Measurements from ENCODE around the gene FIBP. TPM values are rescaled to one million over a fixed set of nuclear protein-coding genes. Genes with fewer than 3 reads are reported as not detected.

Gene FIBP
- total and polyA plus RNA-seq, 12 donors = 57.9 to 183 (median 72.4) TPM

DNA sequence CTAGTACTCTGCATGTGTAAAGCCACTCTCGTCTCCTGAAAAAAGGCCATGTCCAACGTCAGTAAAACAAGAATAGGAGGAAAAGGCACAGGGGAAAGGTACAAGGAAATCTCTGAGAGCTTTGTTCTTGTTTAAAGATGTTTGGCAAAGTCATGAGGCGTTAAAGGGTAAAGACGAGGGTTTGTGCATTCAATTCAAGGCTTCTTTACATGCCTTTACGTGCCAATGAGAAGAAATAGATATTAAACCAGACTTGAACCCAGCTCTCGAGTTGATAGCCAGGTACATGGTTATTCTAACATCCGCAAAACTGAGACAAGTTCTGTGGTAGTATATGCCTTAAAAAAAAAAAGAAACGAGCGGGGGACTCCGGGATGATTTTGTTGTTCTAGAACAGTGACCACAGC, 29.6 kb downstream of the FIBP start:
- Histone ChIP-seq H3K9me3 (replicated peaks in 1 of 3) (no peaks in the 10 kb centered on the region), H3K4me1 (replicated peaks in 1 of 2) (peaks cover 21 to 34% of the 10 kb centered on the region in 2 donors), H3K27ac (peak overlapping the region; percentile 88 to 99 (median 95)), H3K4me3 (peak overlapping the region in 2 of 4 donors; percentile 8 to 100), H3K36me3 (replicated peaks in 1 of 2) (peaks cover 0 to 41% of the 10 kb centered on the region in 2 donors), H3K27me3 (no peaks in the 10 kb centered on the region)
- TF ChIP-seq, protein P1, sequence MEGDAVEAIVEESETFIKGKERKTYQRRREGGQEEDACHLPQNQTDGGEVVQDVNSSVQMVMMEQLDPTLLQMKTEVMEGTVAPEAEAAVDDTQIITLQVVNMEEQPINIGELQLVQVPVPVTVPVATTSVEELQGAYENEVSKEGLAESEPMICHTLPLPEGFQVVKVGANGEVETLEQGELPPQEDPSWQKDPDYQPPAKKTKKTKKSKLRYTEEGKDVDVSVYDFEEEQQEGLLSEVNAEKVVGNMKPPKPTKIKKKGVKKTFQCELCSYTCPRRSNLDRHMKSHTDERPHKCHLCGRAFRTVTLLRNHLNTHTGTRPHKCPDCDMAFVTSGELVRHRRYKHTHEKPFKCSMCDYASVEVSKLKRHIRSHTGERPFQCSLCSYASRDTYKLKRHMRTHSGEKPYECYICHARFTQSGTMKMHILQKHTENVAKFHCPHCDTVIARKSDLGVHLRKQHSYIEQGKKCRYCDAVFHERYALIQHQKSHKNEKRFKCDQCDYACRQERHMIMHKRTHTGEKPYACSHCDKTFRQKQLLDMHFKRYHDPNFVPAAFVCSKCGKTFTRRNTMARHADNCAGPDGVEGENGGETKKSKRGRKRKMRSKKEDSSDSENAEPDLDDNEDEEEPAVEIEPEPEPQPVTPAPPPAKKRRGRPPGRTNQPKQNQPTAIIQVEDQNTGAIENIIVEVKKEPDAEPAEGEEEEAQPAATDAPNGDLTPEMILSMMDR (IDR thresholded peaks at IDR 0.05) = no peak
- TF ChIP-seq POLR2A (IDR thresholded peaks at IDR 0.05) = no peak
- intact Hi-C loops (cut with DNase I) = no loop called here
- DNase-seq = no peak
- WGBS, 4 donors = 0 to 1% (median 1%) methylated on average over 10 of the region's 10 CpGs

GRCh38 chr11:65857853-65858680, 30.2 kb downstream of the FIBP start, which contains the start of gene CFL1:
TSS of gene CFL1 (minus strand) at chr11:65858180. CDS start at chr11:65858099, 81 bp downstream.
- intact Hi-C loops (cut with DNase I) = no loop called here
- peaks cover 21 to 34% of the 10 kb centered on the region in 2 donors for H3K4me1 ChIP-seq (replicated peaks in 1 of 2)
- TF ChIP-seq, protein P1 (IDR thresholded peaks at IDR 0.05) = peak in 1 of 6 experiments; percentile 8
- TF ChIP-seq POLR2A (IDR thresholded peaks at IDR 0.05) = peak; percentile 99

GRCh38 chr11:65857500-65857852, 30.8 kb downstream of the FIBP start:
- 0 to 10% (median 0%) methylated on average over 2 to 49 of the region's 49 CpGs; no CpG with 5 or more reads in 1 of the 4 donors for WGBS, 4 donors
- H3K27me3 ChIP-seq = no peaks in the 10 kb centered on the region
- intact Hi-C loops (cut with DNase I) = no loop called here
- TF ChIP-seq, protein P1 (IDR thresholded peaks at IDR 0.05) = peak in 1 of 6 experiments; percentile 0
- no peak for TF ChIP-seq POLR2A (IDR thresholded peaks at IDR 0.05)
- peak overlapping the region; percentile 86 to 100 (median 94) for H3K4me3 ChIP-seq
- H3K4me1 ChIP-seq (replicated peaks in 1 of 2) = peaks cover 21 to 34% of the 10 kb centered on the region in 2 donors
- no peaks in the 10 kb centered on the region for H3K9me3 ChIP-seq (replicated peaks in 1 of 3)
- H3K36me3 ChIP-seq (replicated peaks in 1 of 2) = peaks cover 0 to 41% of the 10 kb centered on the region in 2 donors
- peak in 4 of 7 donors; percentile 52 to 70 (median 57) for DNase-seq
- H3K27ac ChIP-seq = peak overlapping the region; percentile 84 to 99 (median 90)

More at GRCh38 chr11:65857853-65858680, 30.2 kb downstream of the FIBP start, which contains the start of gene CFL1:
- Histone ChIP-seq H3K27me3 (no peaks in the 10 kb centered on the region), H3K27ac (peak within 1 kb of the TSS; percentile 88 to 99 (median 95)), H3K4me3 (peak within 1 kb of the TSS; percentile 86 to 100 (median 94)), H3K9me3 (replicated peaks in 1 of 3) (no peaks in the 10 kb centered on the region), H3K36me3 (replicated peaks in 1 of 2) (peaks cover 0 to 41% of the 10 kb centered on the region in 2 donors)
- DNase-seq = peak; percentile 97 to 99 (median 98)
- WGBS, 4 donors = 0 to 1% (median 0%) methylated on average over 26 to 92 of the region's 92 CpGs

DNA sequence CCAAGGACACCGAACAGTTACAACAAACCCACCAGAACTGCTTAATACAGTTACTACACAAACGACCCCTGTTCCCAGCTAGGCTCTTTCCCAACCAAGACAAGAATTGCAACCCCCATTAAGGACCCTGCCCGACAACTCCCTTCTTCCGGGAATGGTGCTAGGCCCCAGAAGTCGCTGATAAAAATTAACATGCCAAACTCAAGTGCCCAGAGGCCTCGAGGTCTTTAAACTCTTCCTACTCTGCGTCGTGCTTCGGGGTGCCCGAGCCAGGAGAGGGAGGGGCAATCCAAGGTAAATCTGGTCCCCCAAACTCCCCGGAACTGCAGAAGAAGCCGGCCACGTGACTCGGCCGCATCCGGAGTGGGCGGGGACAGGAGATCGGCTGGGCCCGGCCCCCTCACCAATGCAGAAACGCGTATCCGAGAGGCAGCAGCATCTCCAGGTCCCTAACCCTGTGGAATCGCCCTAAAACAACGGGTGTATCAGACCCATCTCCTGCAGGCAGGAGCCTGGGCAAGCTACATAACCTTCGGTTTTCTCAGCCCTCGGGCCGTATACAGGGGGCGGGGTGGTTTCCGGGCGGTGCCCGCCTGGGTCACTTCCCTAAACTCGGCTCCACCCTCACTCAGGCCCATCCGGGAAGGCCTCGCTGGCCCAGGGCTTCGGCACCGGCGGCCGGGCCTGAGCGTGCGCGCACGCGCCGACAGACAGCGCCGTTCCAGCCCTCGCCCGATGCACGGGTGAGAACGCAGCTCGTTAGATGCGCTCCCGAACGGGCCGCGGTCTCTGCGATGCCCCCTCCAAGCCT, 31.4 kb downstream of the FIBP start:
- WGBS, 4 donors = 1 to 8% (median 4%) methylated on average over 9 to 57 of the region's 57 CpGs
- intact Hi-C loops (cut with DNase I) = no loop called here

More for the DNA sequence above, 31.4 kb downstream of the FIBP start:
- Histone ChIP-seq H3K27ac (peak overlapping the region; percentile 84 to 99 (median 90)), H3K9me3 (replicated peaks in 1 of 3) (no peaks in the 10 kb centered on the region), H3K4me1 (replicated peaks in 1 of 2) (peaks cover 21 to 34% of the 10 kb centered on the region in 2 donors), H3K36me3 (replicated peaks in 1 of 2) (peaks cover 0 to 41% of the 10 kb centered on the region in 2 donors), H3K27me3 (no peaks in the 10 kb centered on the region), H3K4me3 (peak overlapping the region; percentile 86 to 100 (median 94))
- peak; percentile 59 to 69 for TF ChIP-seq POLR2A (IDR thresholded peaks at IDR 0.05)
- TF ChIP-seq, protein P1 (IDR thresholded peaks at IDR 0.05) = no peak
- peak; percentile 81 to 92 (median 88) for DNase-seq
